Type B pancreatic cell (in vitro differentiated cells): Measurements from ENCODE around the gene S100A12. TPM values are rescaled to one million over a fixed set of nuclear protein-coding genes. Genes with fewer than 3 reads are reported as not detected.
"Not testable (repeated sequence)": the region's sequence is repeated elsewhere in the genome, so short reads cannot be mapped to it uniquely, and the experiment has no call there.

Experiments used
- DNase-seq: peaks from one replicate; pipeline ENCODE4 v3.0.0; 2021; ENCODE audit warnings: mixed read lengths; ENCODE audit not compliant: unreplicated experiment; ENCODE audit errors: extremely low spot score
- H3K27ac Mint-ChIP-seq: 2 replicates; pipeline ENCODE4 v1.8.0; 2021; ENCODE audit warnings: mild to moderate bottlenecking, mixed read lengths
- H3K27me3 Mint-ChIP-seq: 2 replicates; pipeline ENCODE4 v1.8.0; 2021; ENCODE audit warnings: mixed read lengths
- H3K36me3 Mint-ChIP-seq: 2 replicates; pipeline ENCODE4 v1.8.0; 2021; ENCODE audit warnings: mixed read lengths
- H3K4me1 Mint-ChIP-seq: one replicate; pipeline ENCODE4 v1.8.0; 2021; ENCODE audit warnings: mixed read lengths; ENCODE audit not compliant: unreplicated experiment
- H3K4me3 Mint-ChIP-seq: 2 replicates; pipeline ENCODE4 v1.8.0; 2021; ENCODE audit warnings: mild to moderate bottlenecking, mixed read lengths
- H3K9me3 Mint-ChIP-seq: 2 replicates; pipeline ENCODE4 v1.8.0; 2021; ENCODE audit warnings: mixed read lengths
- CTCF ChIP-seq: fragments of 200-600 bp; sonication (generic); conservative IDR thresholded peaks from 2 replicates; pipeline ENCODE4 v1.5.0; 2021; ENCODE audit warnings: antibody characterized with exemption, mild to moderate bottlenecking
- total RNA-seq: library from RNA; stranded (reverse); gene quantifications from 2 replicates; pipeline ENCODE4 v1.2.1, GENCODE V29; 2021; ENCODE audit warnings: low replicate concordance

S100A12 gene
- total RNA-seq, 1 donor from 2014 or later = not detected

- H3K27me3 Mint-ChIP-seq = peaks cover 18% of the 10 kb centered on the region
- peak; percentile 98 for TF ChIP-seq CTCF
- peaks cover 3% of the 10 kb centered on the region for H3K4me1 Mint-ChIP-seq
- no peak overlapping the region for H3K4me3 Mint-ChIP-seq
- no peaks in the 10 kb centered on the region for H3K9me3 Mint-ChIP-seq
- no peak overlapping the region for H3K27ac Mint-ChIP-seq
- peak; percentile 77 for DNase-seq
- no peaks in the 10 kb centered on the region for H3K36me3 Mint-ChIP-seq
Observed at GRCh38 chr1:153352523-153352922, 22.9 kb downstream of the S100A12 start.

DNA sequence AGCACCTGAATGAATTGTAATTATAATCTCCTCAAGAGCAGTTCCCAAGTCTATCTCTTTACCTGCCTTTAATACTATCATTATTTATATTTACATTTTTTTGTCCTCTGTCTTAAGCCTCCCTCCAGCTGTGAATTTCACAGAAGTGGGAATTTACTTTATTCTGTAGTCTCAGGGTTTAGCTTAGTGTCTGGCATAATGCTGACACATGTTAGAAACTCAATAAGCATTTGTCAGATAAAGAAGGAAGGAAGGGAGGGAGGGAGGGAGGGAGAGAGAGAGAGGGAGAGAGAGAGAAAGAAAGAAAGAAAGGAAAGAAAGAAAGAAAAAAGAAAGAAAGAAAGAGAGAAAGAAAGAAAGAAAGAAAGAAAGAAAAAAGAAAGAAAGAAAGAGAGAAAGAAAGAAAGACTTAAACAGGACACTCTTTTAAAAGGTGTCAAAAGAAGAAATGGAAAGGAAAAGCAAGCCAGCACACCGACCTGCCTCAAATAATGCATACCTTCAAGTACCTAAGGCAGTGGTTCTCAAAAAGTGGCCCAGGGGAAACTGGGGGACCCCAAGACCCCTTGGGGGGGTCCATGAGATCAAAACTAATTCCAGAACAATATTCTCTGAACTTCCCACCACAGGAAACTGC, 25.0 kb downstream of the S100A12 start:
- Mint-ChIP-seq H3K4me3 (no peak overlapping the region), H3K4me1 (no peaks in the 10 kb centered on the region), H3K27me3 (peaks cover 21% of the 10 kb centered on the region), H3K27ac (no peak overlapping the region), H3K36me3 (no peaks in the 10 kb centered on the region), H3K9me3 (no peaks in the 10 kb centered on the region)
- DNase-seq = no peak
- TF ChIP-seq CTCF = no peak

DNA sequence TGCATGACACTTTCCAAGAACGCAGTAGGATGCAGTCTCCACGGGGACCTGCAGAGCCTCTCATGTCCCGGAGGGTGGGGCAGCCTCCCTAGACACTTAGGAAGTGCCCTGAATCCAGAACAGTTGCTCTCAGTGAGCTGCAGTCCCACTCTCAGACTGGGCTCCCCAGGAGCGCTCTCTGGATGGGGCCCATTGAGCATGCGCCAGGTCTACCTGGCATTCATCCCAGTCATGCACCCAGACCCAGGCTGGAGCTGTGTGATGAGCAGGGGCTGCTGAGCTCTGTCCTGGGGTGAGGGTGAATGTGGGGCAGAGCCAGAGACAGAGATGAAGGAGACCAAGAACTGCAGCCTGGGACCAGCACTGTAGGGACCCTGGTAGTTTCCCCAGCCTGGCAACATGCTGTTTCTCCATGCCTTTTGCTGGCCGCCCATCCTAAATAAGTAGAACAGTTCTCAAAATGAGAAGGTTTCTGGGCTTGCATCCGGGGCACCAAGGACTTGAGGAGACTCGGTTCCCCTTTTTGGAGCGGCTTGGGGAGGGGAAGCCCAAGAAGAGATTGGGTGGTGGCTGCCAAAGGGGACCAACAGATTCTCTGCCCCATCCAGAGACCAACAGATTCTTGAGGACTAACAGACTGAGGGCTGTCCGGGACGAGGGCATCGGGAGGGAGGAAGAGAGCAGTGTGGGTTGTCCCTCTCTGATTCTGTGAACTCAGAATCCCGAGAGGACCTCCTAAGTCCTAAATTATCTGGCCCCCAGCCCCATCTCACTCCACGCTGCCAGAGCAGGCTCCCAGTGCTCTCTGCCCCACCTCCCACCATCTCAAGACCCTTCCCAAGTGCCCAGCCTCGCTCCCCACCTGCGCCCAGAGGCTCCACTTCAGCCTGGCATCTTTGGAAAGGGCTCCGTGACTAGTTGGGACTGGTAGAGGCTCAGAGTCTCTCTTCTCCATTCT, 25.8 kb downstream of the S100A12 start:
- Mint-ChIP-seq H3K36me3 (no peaks in the 10 kb centered on the region), H3K27me3 (peaks cover 22% of the 10 kb centered on the region), H3K4me3 (no peak overlapping the region), H3K4me1 (peaks cover under 1% of the 10 kb centered on the region), H3K9me3 (no peaks in the 10 kb centered on the region), H3K27ac (no peak overlapping the region)
- DNase-seq = peak; percentile 58
- TF ChIP-seq CTCF = no peak

DNA sequence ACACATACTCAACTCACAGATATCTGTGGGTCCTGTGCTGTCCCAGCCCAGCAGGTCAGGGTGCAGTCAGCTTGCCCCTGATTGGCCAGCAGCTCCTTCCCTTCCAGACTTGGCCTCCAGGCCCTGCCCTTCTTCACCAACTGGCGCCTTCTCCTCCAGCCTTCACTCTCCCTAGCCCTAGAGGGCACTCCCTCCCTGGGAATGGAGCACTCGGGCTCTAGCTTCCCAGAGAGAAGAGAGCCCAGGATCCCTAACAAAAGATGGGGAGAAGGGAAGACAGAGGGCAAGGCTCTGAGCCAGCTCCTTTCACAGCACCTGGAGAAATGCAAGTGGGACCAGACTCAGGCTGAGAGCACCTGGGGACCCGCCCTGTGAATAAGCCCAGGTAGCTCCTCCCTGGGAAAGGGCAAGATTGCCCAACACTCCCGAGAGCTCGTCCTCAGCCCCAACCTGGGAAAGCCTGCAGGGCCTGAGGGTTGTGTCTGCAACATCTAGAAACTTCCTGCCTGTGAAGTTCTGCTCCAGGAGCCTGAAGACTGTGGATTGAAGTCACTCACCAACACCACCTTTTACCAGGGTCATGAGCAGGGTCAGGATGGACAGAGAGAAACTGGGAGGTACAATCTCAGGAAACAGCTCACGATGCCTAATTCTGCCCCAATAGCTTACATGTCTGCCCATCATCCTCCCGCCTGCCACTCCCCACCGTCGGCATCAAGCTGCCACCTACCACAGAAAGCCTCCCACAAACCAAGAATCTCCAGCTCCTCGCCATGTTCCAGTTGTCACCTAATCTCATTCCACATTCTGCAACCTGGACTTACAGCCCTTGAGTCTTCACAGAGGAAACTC, 26.7 kb downstream of the S100A12 start, which contains the start of gene PGLYRP4:
Gene PGLYRP4, minus strand, starts transcription at position 331 of the 852 bp plus-strand sequence. CDS start 909 bp downstream, outside the sequence.
- TF ChIP-seq CTCF = no peak
- peaks cover 5% of the 10 kb centered on the region for H3K4me1 Mint-ChIP-seq
- no peaks in the 10 kb centered on the region for H3K36me3 Mint-ChIP-seq
- no peak within 1 kb of the TSS for H3K27ac Mint-ChIP-seq
- DNase-seq = peak; percentile 49
- H3K4me3 Mint-ChIP-seq = peak within 1 kb of the TSS; percentile 10
- peaks cover 27% of the 10 kb centered on the region for H3K27me3 Mint-ChIP-seq
- no peaks in the 10 kb centered on the region for H3K9me3 Mint-ChIP-seq

GRCh38 chr1:153347856-153348255, 27.6 kb downstream of the S100A12 start:
- no peaks in the 10 kb centered on the region for H3K9me3 Mint-ChIP-seq
- no peaks in the 10 kb centered on the region for H3K36me3 Mint-ChIP-seq
- no peak for TF ChIP-seq CTCF
- peak overlapping the region; percentile 10 for H3K4me3 Mint-ChIP-seq
- H3K4me1 Mint-ChIP-seq = peaks cover 10% of the 10 kb centered on the region
- peaks cover 27% of the 10 kb centered on the region for H3K27me3 Mint-ChIP-seq
- H3K27ac Mint-ChIP-seq = no peak overlapping the region
- peak; percentile 29 for DNase-seq

- not testable (repeated sequence) for H3K9me3 Mint-ChIP-seq, H3K27ac Mint-ChIP-seq, H3K36me3 Mint-ChIP-seq, H3K4me3 Mint-ChIP-seq
- Mint-ChIP-seq H3K4me1 (peaks cover 10% of the 10 kb centered on the region), H3K27me3 (peaks cover 27% of the 10 kb centered on the region)
- peak; percentile 22 for DNase-seq
Observed at GRCh38 chr1:153347049-153347448, 28.4 kb downstream of the S100A12 start.
